Erythroblast (primary cell): ENCODE results near the gene IRS2.

ENCODE experiments used
- DNase-seq, 2 experiments: peaks; one replicate each; lab custom pipeline; 2025; lab: John Stamatoyannopoulos, UW
- GATA1 ChIP-seq: IDR thresholded peaks from 2 replicates; pipeline ENCODE4 v1.6.1; 2011; ENCODE audit warnings: low read depth, mild to moderate bottlenecking, control low read depth, low read length, moderate library complexity
- POLR2A ChIP-seq: IDR thresholded peaks from 2 replicates; pipeline ENCODE4 v1.6.1; 2011; ENCODE audit warnings: mild to moderate bottlenecking, low read length

The IRS2 gene

DNA sequence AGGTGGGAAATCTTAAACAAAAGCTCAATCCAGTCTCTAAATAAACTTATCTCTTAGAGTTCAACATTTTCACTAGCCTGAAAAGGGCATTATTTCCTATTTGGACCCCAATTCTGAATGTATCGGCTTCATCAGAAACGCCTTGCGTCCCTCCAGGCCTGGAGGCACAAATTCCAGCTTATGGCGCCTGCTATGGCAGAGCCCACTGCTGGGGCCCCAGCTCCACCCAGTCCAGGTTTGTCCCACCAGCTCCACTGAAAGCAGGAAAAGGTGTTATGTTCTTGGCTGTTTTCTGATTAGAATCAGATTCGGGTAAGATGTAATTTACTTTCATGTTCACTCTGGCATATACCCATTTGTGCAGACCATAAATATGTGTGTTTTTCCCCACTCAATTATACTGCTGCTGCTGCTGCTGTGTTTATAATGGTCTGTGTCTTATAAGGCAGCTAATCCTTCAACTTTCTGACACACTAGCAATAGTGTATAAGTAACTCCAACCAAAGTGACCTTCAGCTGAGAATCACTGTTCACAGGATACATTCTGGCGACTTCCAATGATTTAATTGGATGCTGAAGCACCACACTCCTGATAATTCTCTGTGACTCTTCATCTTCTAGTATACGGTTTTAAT, 6.4 kb downstream of the IRS2 start:
- TF ChIP-seq POLR2A (no peak), GATA1 (no peak)
- DNase-seq: no peak

DNA sequence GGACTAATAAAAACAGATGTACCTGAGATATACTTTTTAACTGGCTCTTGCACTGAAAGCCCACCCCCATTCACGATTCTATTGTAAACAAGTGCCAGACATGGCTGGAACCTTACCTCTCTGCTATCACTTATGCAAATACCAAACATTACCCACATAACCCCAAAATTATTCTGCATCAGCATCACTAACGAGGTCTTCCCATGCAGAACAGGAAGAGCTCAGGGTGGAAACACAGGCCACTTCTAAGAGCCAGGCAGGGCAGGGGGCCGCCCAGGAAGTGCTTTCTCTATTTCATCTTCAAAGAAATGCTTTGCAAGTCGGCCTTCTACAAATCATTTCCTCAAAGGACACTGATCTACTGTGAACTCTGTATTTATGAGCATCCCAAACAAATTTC, 7.3 kb downstream of the IRS2 start:
- DNase-seq: no peak
- TF ChIP-seq POLR2A (no peak), GATA1 (no peak)

DNA sequence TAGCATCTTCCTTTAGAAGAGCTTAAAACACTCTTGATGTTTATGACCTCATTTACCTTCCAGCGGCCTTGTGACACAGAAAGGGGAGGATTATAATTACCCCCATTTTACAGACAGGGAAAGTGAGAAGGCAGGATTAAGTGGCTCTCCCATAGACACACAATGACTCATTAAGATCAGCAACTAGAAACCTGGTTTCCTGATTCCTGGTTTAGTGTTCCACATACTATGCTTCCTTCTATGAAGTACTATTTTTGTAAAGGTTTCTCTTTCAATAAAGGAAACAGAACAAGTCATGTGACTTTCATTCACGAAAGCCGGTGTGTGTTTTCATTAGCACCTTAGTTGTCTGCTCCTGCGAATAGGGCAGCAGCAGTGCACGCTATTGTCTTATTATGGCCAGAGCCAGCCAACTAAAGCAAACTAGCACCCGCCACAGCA, 8.3 kb downstream of the IRS2 start:
- TF ChIP-seq POLR2A (no peak), GATA1 (no peak)
- no peak for DNase-seq

DNA sequence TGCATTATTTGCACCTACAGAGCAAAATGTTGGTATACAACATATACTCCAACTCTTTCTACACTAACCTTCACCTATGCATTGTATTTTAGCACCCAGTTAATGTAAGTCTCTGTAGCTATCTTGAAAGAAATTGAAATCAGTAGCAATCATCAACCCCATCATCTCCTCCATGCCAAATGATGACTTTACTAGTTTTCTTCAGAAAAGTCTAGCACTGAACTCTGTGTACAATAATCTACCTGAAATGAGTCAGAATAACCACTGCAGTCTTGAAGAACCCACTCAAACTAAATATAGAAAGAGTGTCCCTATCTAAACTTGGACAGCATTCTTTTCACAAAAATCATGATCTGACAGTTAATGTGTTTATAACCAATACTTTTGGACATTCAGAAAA, 9.8 kb downstream of the IRS2 start:
- no peak for DNase-seq
- TF ChIP-seq POLR2A (no peak), GATA1 (no peak)

DNA sequence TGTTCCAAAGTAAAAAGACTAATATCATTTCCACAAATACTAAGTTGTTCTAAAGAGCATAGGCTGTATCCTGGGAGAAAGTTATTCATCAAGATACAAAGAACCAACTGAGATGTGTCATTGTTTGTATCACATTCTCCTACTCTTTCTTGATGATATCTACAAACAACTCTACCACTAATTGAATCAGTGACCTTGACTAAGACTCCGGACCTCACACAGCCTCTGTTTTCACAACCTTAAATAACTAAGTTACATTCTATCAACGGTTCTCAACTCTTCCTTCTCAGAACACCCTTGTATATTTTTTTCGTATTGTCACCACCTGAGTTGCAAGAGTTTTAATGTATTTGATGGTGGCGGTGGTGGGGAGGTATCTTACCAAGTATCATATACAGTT, 12.6 kb downstream of the IRS2 start:
- TF ChIP-seq GATA1 (no peak), POLR2A (no peak)
- no peak for DNase-seq

DNA sequence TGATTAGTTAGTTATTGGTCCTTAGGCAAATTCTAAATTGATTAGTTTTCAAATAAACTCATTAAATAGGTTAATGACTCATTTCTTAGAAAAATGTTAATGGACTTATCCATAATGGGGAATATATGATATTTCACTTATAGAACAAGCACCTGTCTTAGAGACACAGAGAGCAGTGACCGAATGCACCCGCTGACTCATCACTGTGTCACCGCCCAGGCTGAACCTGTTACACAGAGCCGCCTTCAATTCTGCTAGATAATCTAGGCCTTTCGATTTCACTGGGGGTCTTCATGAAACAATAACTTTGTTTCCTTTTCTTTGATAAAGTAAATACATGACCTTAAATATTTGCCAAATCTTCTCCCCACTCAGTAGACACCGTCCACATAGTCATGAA, 13.1 kb downstream of the IRS2 start:
- peak; percentile 13 to 57 for DNase-seq

DNA sequence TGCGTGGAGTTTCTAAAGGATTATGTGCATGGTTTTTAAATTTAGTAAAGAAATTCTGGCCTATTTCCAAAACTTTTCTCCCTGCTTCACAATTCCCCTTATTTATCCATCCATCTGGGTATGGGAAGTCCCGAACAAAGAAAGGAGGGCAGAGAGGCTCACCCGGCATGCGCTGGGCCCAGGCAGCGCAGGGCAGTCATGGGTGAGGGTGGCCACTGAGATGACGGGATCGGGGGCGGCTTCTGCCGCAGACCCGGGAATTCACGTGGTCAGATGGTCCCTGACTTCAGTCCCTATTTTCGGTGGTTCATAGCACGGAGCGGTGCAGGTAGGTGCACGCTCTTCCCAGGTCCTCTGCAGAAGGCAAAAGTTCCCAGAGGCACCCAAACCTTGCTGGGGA, 14.5 kb downstream of the IRS2 start:
- TF ChIP-seq POLR2A (no peak), GATA1 (no peak)
- no peak for DNase-seq

More for the DNA sequence above, 13.1 kb downstream of the IRS2 start:
- TF ChIP-seq GATA1 (no peak), POLR2A (no peak)

DNA sequence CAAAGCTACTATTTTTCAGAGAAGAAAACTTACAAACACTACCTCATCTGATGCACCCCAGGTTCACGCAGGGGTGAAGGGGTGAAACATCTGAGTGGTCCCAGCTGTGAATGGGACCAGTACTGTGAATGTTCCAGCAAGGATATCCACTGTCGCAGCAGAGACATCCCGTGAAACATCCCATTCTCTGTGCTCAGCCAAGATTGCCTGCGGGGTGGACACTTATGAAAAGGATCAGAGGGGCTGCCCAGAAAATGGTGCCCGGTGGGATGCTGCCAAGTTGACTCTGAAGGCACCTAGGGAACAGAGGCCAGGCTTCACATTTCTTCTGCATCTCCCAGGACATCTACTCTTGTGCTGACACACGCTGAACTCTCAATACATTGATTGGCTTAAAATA, 15.9 kb downstream of the IRS2 start:
- no peak for DNase-seq
- no peak for TF ChIP-seq POLR2A
- no peak for TF ChIP-seq GATA1

DNA sequence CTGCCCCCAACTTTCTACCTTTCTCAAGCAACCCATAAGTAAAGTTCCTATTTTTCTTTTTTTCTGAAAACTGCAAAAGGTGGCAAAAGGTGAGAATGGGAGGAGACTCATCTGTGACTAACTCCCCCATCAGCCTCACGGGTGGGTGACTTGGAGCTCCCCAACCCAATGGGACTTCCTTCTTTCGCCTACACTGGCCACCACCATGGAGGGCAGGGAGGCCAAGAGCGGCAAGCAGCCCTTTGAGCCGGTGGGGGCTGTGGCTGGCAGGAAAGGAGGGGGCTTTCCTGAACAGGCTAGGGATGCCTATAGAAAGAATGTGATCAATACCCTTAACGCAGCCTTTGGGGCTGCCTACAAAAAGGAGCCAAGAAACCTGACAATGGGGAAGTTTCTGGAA, 16.5 kb downstream of the IRS2 start:
- DNase-seq: no peak
- TF ChIP-seq POLR2A (no peak), GATA1 (no peak)

DNA sequence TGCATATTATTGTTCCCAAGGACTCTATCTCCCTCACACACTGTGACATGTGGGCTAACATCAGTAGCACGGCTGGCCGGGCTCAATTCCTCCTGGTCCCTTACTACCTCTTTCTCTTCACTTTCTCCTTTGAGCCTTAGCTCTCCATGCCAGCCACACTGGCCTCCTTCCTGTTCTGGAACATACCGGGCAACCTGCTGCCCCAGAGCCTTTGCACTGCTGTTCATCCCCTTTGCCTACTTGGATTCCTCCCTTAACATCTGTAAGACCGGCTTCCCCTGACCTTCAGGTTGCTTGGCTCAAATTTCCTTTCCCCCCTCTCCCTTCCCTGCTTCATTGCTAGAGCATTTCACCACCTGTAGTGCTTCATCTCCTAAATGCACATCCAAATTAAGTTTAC, 17.1 kb downstream of the IRS2 start:
- TF ChIP-seq POLR2A: no peak
- no peak for TF ChIP-seq GATA1
- DNase-seq: no peak

DNA sequence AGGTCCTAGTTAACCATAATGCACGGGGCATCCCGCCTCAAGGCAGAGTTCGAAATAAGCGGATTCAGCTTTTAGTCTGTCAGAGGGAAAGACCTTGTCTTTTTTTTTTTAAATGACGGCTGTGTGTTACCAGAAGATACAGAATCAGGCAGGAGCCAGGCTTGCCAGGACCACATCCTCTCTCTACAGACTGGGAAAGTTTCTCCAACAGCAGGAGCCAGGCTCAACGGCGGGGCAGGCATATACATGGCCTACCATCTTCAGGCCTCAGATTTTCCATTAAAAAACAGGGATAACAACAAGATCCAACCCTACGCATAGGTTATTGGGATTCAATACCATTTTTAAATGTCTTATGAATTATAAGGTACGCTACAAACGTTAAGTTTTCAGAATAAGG, 17.8 kb downstream of the IRS2 start:
- TF ChIP-seq GATA1 (no peak), POLR2A (no peak)
- no peak for DNase-seq

DNA sequence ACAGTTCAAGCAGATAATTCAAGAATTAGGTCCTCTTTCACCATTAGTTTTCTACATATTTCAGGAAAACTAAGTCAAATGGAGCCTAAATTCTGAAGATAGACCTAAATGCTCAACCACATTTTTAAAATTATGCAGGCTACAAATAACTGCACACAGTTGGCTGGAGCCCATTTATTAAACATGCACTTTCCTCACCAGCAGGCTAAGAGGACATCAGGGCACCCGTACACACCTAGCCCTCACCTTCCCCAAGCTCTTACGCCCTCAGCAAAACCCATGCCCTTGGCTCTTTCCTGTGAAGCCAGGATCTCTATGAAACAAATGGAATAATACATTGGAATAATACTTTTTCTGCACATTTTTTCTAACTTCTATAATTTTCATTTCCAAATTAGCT, 18.2 kb downstream of the IRS2 start:
- DNase-seq: no peak
- TF ChIP-seq POLR2A (no peak), GATA1 (no peak)

DNA sequence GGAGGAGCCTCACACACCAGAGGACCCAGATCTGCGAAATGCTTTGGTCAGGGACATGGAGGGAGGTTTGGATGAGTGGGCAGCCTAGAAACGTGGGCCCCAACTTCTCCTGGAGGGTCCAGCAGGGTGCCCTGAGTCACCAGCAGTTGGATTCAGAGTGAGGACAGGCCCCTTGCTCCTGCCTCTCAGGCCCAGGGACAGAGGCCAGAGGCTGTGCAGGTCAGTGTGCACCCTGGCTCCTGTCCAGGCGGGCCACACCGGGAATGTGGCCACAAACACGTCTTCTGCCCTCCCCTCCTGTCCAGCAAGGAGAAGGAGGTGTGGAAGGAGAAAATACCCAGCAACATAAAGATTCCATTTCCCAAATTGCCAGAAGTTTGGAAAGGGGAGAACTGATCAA, 19.4 kb downstream of the IRS2 start:
- no peak for TF ChIP-seq POLR2A
- TF ChIP-seq GATA1: no peak
- no peak for DNase-seq

DNA sequence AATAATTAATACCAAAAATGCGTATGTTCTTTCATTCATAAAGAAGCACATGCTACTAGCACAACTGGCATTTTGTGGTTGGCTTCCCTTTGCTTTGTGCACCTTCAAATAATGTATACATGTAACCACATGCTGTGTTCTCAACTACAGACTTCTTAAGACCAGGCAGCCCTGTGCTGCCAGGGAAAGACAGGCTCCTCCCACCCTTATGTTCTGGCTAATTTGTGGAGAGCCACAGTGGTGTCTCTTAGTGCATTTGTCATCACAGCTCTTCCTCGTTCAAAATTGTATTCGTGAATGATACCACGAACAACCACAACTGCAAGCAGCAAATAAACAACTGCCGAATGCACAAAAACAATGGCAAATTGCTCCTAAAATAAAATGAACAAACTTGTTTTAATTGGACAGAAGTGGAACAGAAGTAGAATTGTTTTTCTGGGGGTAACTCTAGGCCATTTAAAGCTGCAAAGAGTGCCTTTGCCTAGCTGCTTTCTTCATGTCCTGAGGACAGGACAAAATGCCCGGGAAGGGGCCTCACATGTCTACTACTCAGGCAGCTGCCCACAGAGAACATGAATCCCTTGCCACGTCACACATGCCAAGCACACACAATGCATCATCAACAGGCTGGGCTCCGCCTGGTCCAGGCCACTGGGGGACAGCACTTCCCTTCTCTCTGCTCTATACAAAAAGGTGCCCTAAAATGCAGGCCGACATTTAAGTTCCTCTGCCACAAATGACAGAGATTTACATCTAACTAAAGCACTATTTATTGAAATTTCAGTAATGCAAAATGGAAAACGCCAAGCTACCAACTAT, 21.7 kb downstream of the IRS2 start:
- TF ChIP-seq GATA1: no peak
- TF ChIP-seq POLR2A: no peak
- DNase-seq: no peak

DNA sequence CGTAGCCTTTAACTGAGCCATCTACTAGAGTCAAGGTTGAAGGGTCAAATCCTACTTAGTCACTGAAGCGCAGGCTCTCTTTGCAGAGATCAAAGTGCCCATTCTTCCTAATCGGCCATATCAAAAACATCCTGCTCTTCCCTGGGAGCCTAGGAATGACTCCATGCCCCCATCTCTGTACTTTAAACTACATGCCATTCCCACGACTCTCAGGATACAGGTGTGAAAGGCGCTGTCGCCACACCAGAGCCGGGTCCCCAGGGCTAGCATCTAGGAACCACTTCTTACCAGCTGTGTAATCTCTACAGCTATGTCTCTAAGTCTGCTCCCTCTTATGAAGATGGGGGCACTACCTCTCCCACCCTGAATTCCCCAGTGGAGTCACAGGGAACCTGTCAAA, 22.3 kb downstream of the IRS2 start:
- no peak for TF ChIP-seq POLR2A
- TF ChIP-seq GATA1: no peak

More for the DNA sequence above, 22.3 kb downstream of the IRS2 start:
- DNase-seq: no peak
